Immature natural killer cell (primary cell): ENCODE results near the gene DGUOK. TPM values are rescaled to one million over a fixed set of nuclear protein-coding genes. Genes with fewer than 3 reads are reported as not detected.

Experiments
- DNase-seq, 3 donors: peaks; one replicate each; pipeline ENCODE4 v3.0.0; 2022; ENCODE audit warnings: mixed read lengths in 1 of 3
- H3K27ac Mint-ChIP-seq, 6 donors: one replicate each; pipeline ENCODE4 v1.8.0; 2020; ENCODE audit warnings: mixed read lengths in 6 of 6, mild to moderate bottlenecking in 5 of 6, inconsistent platforms in 4 of 6, moderate library complexity in 3 of 6
- H3K27me3 Mint-ChIP-seq, 3 donors: one replicate each; pipeline ENCODE4 v1.8.0; 2020 to 2021; ENCODE audit warnings: low read depth in 3 of 3, mild to moderate bottlenecking in 3 of 3, mixed read lengths in 3 of 3, moderate library complexity in 3 of 3, inconsistent platforms in 1 of 3
- H3K36me3 Mint-ChIP-seq, 3 donors: one replicate each; pipeline ENCODE4 v1.8.0; 2020; ENCODE audit warnings: mixed read lengths in 3 of 3, inconsistent platforms in 2 of 3, mild to moderate bottlenecking in 2 of 3
- H3K4me1 Mint-ChIP-seq, 2 donors: one replicate each; pipeline ENCODE4 v1.8.0; 2020; ENCODE audit warnings: inconsistent platforms in 2 of 2, mild to moderate bottlenecking in 2 of 2, mixed read lengths in 2 of 2, moderate library complexity in 1 of 2
- H3K4me3 Mint-ChIP-seq, 5 donors: one replicate each; pipeline ENCODE4 v1.8.0; 2020; ENCODE audit warnings: mild to moderate bottlenecking in 5 of 5, mixed read lengths in 5 of 5, inconsistent platforms in 3 of 5, moderate library complexity in 3 of 5
- H3K9me3 Mint-ChIP-seq, 6 donors: one replicate each; pipeline ENCODE4 v1.8.0; 2020; ENCODE audit warnings: mild to moderate bottlenecking in 6 of 6, mixed read lengths in 6 of 6, inconsistent platforms in 4 of 6, moderate library complexity in 3 of 6
- polyA plus RNA-seq, 3 donors: library from polyadenylated mRNA; unstranded; fragments of 300-500 nt; fragmentation: Illumina TruSeq; gene quantifications; one replicate each; pipeline ENCODE4 v1.2.3, GENCODE V29; 2021

Gene DGUOK
- polyA plus RNA-seq, 3 donors from 2014 or later, result 207 to 245 (median 223) TPM

DNA sequence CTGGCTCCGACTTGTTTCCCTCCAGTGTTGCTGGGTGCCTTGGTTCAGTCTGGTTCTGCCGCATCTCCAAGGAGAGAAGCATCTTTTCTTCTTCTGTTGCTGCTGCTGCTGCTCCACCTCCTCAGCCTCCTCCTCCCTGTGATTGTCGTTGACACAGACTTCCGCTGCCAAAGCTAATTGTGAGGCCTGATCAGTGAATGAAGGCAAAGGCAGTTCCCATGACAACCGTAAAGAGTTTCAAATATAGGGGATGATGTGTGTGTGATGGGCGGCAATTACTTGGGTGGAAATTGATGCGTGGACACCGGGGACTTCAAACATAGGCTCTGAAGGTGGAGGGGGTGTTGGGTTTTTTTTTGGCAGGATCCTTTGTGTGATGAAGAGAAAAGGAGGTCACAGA is 71.8 kb downstream of the DGUOK start:
- H3K27ac Mint-ChIP-seq, result peak overlapping the region in 2 of 6 donors; percentile 6 to 58
- no peak overlapping the region for H3K4me3 Mint-ChIP-seq
- peaks cover 0 to 4% (median 3%) of the 10 kb centered on the region in 3 donors for H3K27me3 Mint-ChIP-seq
- H3K9me3 Mint-ChIP-seq, result no peaks in the 10 kb centered on the region
- DNase-seq, result no peak
- peaks cover 0 to 6% (median 0%) of the 10 kb centered on the region in 3 donors for H3K36me3 Mint-ChIP-seq
- H3K4me1 Mint-ChIP-seq, result peaks cover 53 to 59% of the 10 kb centered on the region in 2 donors

DNA sequence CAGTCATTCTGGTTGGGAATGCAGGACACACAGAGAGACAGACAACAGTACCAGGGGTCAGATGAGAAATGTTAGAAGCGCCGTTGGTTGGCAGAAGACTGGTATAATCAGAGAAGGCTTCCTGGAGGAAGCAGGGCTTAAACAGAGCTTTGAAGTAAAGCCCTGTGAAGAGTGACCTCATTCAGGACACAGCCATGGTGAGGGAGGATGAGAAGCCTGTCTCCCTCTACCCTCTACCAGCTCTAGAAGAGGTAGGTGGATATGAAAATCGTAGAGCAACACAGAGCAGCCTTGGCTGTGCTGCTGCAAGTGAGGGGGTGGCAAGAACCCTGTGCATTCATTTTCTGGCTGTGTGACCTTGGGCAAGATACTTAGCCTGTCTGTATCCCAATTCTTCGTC is 72.3 kb downstream of the DGUOK start:
- peak overlapping the region in 1 of 6 donors; percentile 58 for H3K27ac Mint-ChIP-seq
- peak overlapping the region in 1 of 5 donors; percentile 17 for H3K4me3 Mint-ChIP-seq
- peaks cover 53 to 59% of the 10 kb centered on the region in 2 donors for H3K4me1 Mint-ChIP-seq
- peaks cover 0 to 4% (median 3%) of the 10 kb centered on the region in 3 donors for H3K27me3 Mint-ChIP-seq
- peaks cover 0 to 4% (median 0%) of the 10 kb centered on the region in 3 donors for H3K36me3 Mint-ChIP-seq
- DNase-seq, result no peak
- H3K9me3 Mint-ChIP-seq, result no peaks in the 10 kb centered on the region

DNA sequence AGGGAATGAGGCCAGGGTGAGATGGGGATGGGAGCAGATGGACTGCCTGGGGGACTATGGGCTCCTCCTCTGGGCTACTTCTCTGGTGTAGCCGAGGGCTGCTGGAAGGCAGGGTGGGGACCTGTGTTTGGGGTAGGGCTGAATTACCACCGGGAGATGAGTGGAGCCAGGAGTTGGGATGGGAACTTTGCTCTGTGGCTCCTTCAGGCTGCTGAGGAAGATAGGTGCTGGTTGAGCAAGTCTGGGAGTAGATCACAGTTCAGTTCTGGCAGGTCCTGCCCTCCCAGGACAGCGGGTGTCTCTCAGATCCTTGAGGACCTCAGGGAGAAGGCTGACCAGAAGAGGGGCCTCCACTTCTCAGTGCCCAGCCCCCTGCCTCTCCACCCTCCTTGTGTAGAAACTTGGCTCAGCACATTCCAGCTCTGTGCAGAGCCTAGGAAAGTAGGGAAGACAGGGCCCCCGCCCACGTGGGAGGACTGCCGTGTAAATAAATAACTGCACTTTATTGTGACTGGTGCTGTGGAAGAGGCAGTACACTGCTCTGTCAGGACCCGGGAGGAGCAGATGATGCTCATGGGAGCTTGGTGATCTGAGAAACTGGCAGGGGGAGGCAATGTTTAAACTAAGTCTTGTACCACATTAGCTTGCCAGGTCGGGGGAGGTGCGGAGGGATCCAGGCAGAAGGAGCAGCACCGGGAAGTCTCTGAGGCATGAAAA is 73.4 kb downstream of the DGUOK start:
- Mint-ChIP-seq H3K27ac (peak overlapping the region in 4 of 6 donors; percentile 32 to 84 (median 80)), H3K4me1 (peaks cover 60 to 64% of the 10 kb centered on the region in 2 donors), H3K36me3 (no peaks in the 10 kb centered on the region), H3K9me3 (no peaks in the 10 kb centered on the region), H3K4me3 (peak overlapping the region in 2 of 5 donors; percentile 29 to 36), H3K27me3 (peaks cover 0 to 5% (median 3%) of the 10 kb centered on the region in 3 donors)
- DNase-seq, result no peak

- H3K27me3 Mint-ChIP-seq, result peaks cover 0 to 5% (median 3%) of the 10 kb centered on the region in 3 donors
- peaks cover 63 to 70% of the 10 kb centered on the region in 2 donors for H3K4me1 Mint-ChIP-seq
- DNase-seq, result no peak
- H3K4me3 Mint-ChIP-seq, result no peak overlapping the region
- no peaks in the 10 kb centered on the region for H3K36me3 Mint-ChIP-seq
- no peaks in the 10 kb centered on the region for H3K9me3 Mint-ChIP-seq
- peak overlapping the region in 3 of 6 donors; percentile 3 to 84 (median 82) for H3K27ac Mint-ChIP-seq
Measured at GRCh38 chr2:74000666-74001065, 74.0 kb downstream of the DGUOK start.

- no peaks in the 10 kb centered on the region for H3K36me3 Mint-ChIP-seq
- H3K9me3 Mint-ChIP-seq, result no peaks in the 10 kb centered on the region
- no peak for DNase-seq
Measured at GRCh38 chr2:74001121-74001520, 74.4 kb downstream of the DGUOK start.

GRCh38 chr2:74001781-74002504 is 75.3 kb downstream of the DGUOK start:
- H3K9me3 Mint-ChIP-seq, result no peaks in the 10 kb centered on the region
- peaks cover 0 to 3% (median 2%) of the 10 kb centered on the region in 3 donors for H3K36me3 Mint-ChIP-seq
- H3K4me3 Mint-ChIP-seq, result peak overlapping the region; percentile 83 to 89 (median 88)
- peak overlapping the region; percentile 62 to 91 (median 84) for H3K27ac Mint-ChIP-seq
- DNase-seq, result no peak
- peaks cover 0 to 5% (median 3%) of the 10 kb centered on the region in 3 donors for H3K27me3 Mint-ChIP-seq
- H3K4me1 Mint-ChIP-seq, result peaks cover 72 to 81% of the 10 kb centered on the region in 2 donors

More at GRCh38 chr2:74001121-74001520, 74.4 kb downstream of the DGUOK start:
- Mint-ChIP-seq H3K27me3 (peaks cover 0 to 5% (median 3%) of the 10 kb centered on the region in 3 donors), H3K4me1 (peaks cover 66 to 75% of the 10 kb centered on the region in 2 donors), H3K27ac (peak overlapping the region; percentile 3 to 91 (median 83)), H3K4me3 (peak overlapping the region; percentile 83 to 89 (median 88))

- Mint-ChIP-seq H3K4me1 (peaks cover 71 to 81% of the 10 kb centered on the region in 2 donors), H3K36me3 (peaks cover 0 to 6% (median 4%) of the 10 kb centered on the region in 3 donors), H3K9me3 (no peaks in the 10 kb centered on the region), H3K27me3 (peaks cover 0 to 3% (median 3%) of the 10 kb centered on the region in 3 donors), H3K27ac (peak overlapping the region in 5 of 6 donors; percentile 78 to 87 (median 81)), H3K4me3 (peak overlapping the region; percentile 88 to 92 (median 90))
- peak; percentile 84 to 86 (median 85) for DNase-seq
Measured at GRCh38 chr2:74002505-74003421, 76.1 kb downstream of the DGUOK start.

GRCh38 chr2:74003494-74004211 is 77.0 kb downstream of the DGUOK start:
- peak overlapping the region in 3 of 6 donors; percentile 16 to 28 (median 21) for H3K27ac Mint-ChIP-seq
- peaks cover 0 to 6% (median 4%) of the 10 kb centered on the region in 3 donors for H3K36me3 Mint-ChIP-seq
- DNase-seq, result no peak
- peak overlapping the region in 4 of 5 donors; percentile 72 to 92 (median 89) for H3K4me3 Mint-ChIP-seq
- peaks cover 0 to 3% (median 3%) of the 10 kb centered on the region in 3 donors for H3K27me3 Mint-ChIP-seq
- no peaks in the 10 kb centered on the region for H3K9me3 Mint-ChIP-seq
- peaks cover 73 to 80% of the 10 kb centered on the region in 2 donors for H3K4me1 Mint-ChIP-seq

DNA sequence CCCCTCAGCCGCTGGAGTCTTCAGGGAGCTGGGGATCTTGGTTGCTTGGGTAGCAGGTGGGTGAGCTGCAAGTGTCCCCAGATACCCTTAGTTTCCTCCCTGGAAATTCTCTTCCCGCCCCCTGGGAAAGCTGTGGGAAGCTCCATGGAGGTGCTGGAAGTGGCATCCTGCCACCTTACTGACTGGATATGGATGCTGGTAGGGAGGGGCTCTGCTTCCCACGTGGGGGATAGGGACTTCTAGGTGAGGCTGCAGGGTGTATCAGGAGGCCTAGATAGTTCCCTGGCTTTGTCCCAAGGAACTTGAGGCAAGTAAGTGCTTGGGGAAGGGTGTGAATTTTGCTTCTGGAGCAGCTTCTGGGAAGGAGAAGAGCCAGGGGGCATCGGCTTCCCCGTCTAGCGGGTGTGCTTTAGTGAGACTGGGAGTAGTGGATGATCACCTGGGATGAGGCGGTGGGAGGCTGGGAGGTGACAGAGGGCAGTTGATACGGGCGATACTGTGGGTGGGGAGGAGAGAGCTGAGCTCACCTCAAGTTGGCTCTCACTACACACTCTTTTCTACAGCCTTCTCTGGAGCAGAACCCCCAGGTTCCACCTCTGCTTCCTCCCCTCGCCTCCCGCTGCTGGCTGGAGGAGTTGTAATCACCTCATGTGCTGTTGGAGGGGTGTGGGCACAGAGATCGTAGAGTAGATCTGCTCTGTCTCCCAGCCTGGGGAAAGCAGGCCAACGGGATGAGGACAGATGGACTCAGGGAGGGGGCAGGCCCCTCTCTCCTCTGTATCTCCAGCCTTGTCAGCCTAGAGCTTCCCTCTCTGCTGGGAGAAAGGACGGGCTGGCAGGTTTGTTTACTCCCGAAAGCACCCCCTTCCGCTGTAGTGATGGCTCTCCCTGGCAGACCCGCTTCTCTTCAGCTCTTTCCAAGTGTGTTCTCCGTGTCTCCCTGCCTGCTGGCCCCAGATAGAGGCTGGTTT is 77.8 kb downstream of the DGUOK start:
- Mint-ChIP-seq H3K4me3 (peak overlapping the region; percentile 27 to 69 (median 43)), H3K36me3 (peaks cover 0 to 7% (median 4%) of the 10 kb centered on the region in 3 donors), H3K27me3 (peaks cover 0 to 3% (median 3%) of the 10 kb centered on the region in 3 donors), H3K9me3 (no peaks in the 10 kb centered on the region), H3K4me1 (peaks cover 70 to 79% of the 10 kb centered on the region in 2 donors), H3K27ac (peak overlapping the region in 4 of 6 donors; percentile 20 to 70 (median 54))
- DNase-seq, result no peak

DNA sequence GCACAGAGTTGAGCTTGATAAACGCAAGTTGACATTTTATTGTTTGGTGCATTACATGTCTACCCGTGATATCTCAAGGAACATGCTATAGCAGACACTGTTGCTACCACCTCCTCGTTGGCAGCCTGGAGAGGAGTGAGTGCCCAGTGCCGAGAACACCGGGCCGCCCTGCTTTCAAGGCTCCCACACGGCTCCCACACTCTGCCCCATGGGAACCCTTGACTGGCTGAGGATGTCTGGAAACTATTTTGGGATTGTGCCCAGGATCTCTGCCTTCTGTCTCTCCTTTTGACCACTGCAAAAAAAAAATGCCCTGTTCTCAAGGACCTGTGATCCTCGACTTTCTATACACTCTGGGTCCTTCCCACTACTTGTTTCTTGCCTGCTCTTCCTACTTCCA is 79.1 kb downstream of the DGUOK start:
- H3K4me3 Mint-ChIP-seq, result peak overlapping the region in 3 of 5 donors; percentile 10 to 33 (median 10)
- no peak for DNase-seq
- H3K36me3 Mint-ChIP-seq, result peaks cover 0 to 8% (median 4%) of the 10 kb centered on the region in 3 donors
- H3K9me3 Mint-ChIP-seq, result no peaks in the 10 kb centered on the region
- peaks cover 64 to 85% of the 10 kb centered on the region in 2 donors for H3K4me1 Mint-ChIP-seq
- peaks cover 0 to 3% (median 3%) of the 10 kb centered on the region in 3 donors for H3K27me3 Mint-ChIP-seq
- peak overlapping the region in 2 of 6 donors; percentile 9 to 44 for H3K27ac Mint-ChIP-seq

DNA sequence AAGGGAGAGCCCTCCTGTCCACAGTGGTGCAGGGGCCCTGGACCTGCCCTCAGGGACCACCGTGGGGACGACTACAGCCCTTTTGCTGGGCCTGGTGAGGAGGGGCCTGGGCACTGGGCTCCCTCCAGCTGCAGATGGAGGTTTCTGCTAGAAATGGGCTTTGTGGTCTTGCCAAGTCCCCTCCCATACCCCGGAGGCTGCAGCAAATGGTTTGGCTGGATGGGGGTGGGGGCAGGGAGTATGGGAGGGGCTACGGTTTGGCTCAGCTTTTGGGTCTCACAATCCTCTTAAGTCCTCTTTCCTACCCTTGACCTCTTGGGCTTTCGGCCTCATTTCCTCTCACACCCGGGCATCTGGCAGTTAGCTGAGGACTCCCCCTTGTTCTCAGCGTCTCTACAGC is 79.8 kb downstream of the DGUOK start:
- DNase-seq, result no peak
- H3K4me1 Mint-ChIP-seq, result peaks cover 61 to 80% of the 10 kb centered on the region in 2 donors
- peaks cover 0 to 3% (median 2%) of the 10 kb centered on the region in 3 donors for H3K27me3 Mint-ChIP-seq
- H3K27ac Mint-ChIP-seq, result peak overlapping the region in 5 of 6 donors; percentile 9 to 81 (median 44)
- peaks cover 0 to 8% (median 4%) of the 10 kb centered on the region in 3 donors for H3K36me3 Mint-ChIP-seq
- peak overlapping the region in 1 of 5 donors; percentile 4 for H3K4me3 Mint-ChIP-seq
- no peaks in the 10 kb centered on the region for H3K9me3 Mint-ChIP-seq
